HepG2 (cell line): ENCODE measurements around the gene KMT2E. TPM values are rescaled to one million over a fixed set of nuclear protein-coding genes. Genes with fewer than 3 reads are reported as not detected.

Source experiments
- NONO ChIP-seq, 2 experiments: fragments of 450-650 bp in 1 of 2; sonication (generic) in 1 of 2; formaldehyde crosslinking in 1 of 2; IDR thresholded peaks in 1 of 2; conservative IDR thresholded peaks in 1 of 2; 2 replicates each; pipeline versions ENCODE4 v1.6.1 to v1.8.0; 2017 to 2022; ENCODE audit warnings: mild to moderate bottlenecking in 1 of 2, missing genetic modification reagents in 1 of 2, moderate library complexity in 1 of 2
- ZFP62 ChIP-seq: sonication (generic); formaldehyde crosslinking; IDR thresholded peaks from 2 replicates; pipeline ENCODE4 v1.4.0; 2020; ENCODE audit warnings: missing genetic modification reagents
- ZNF224 ChIP-seq: sonication (generic); formaldehyde crosslinking; IDR thresholded peaks from 2 replicates; pipeline ENCODE4 v1.5.0; 2020; ENCODE audit warnings: mild to moderate bottlenecking, missing genetic modification reagents
- polyA plus RNA-seq, 8 experiments: library from polyadenylated mRNA; depleted of rRNA in 3 of 8; stranded (reverse) in 7 of 8; unstranded in 1 of 8; fragments of >200 nt; fragmentation: Illumina TruSeq in 4 of 8; extraction: Trizol in 4 of 8; gene quantifications; 2 replicates each; pipeline versions ENCODE4 v1.2.1 to v1.2.3, GENCODE V29; 2011 to 2016; ENCODE audit warnings: low read depth in 4 of 8, missing spikeins in 1 of 8, mixed read lengths in 1 of 8; ENCODE audit not compliant: insufficient read depth in 1 of 8
- total RNA-seq, 5 experiments: library from RNA; depleted of rRNA; stranded (reverse); fragments of >200 nt; fragmentation: Illumina TruSeq; extraction: Trizol; gene quantifications; 2 replicates each; pipeline ENCODE4 v1.2.3, GENCODE V29; 2016; ENCODE audit warnings: low read depth in 1 of 5
- TF ChIP-seq, protein P1 (sequence below): sonication (generic); formaldehyde crosslinking; IDR thresholded peaks from 2 replicates; pipeline ENCODE4 v1.9.0; 2021; ENCODE audit warnings: mild to moderate bottlenecking, missing genetic modification reagents
- TF ChIP-seq, protein P2 (sequence below): sonication (generic); formaldehyde crosslinking; IDR thresholded peaks from 2 replicates; pipeline ENCODE4 v1.5.0; 2020; ENCODE audit warnings: mild to moderate bottlenecking, missing genetic modification reagents
- TF ChIP-seq, protein P3 (sequence below): sonication (generic); formaldehyde crosslinking; IDR thresholded peaks from 2 replicates; pipeline ENCODE4 v1.4.0; 2020; ENCODE audit warnings: low read depth, mild to moderate bottlenecking, missing genetic modification reagents
- TF ChIP-seq, protein P4 (sequence below): sonication (generic); formaldehyde crosslinking; IDR thresholded peaks from 2 replicates; pipeline ENCODE4 v1.5.0; 2020; ENCODE audit warnings: missing genetic modification reagents
- TF ChIP-seq, protein P5 (sequence below): sonication (generic); formaldehyde crosslinking; IDR thresholded peaks from 2 replicates; pipeline ENCODE4 v1.5.0; 2020; ENCODE audit warnings: mild to moderate bottlenecking, missing genetic modification reagents

Gene KMT2E
- total and polyA plus RNA-seq, 2 of the 13 experiments (the other 11 are each of a cell fraction or from before 2014, with no cell fraction given) = 6.3 to 24.4 TPM

DNA sequence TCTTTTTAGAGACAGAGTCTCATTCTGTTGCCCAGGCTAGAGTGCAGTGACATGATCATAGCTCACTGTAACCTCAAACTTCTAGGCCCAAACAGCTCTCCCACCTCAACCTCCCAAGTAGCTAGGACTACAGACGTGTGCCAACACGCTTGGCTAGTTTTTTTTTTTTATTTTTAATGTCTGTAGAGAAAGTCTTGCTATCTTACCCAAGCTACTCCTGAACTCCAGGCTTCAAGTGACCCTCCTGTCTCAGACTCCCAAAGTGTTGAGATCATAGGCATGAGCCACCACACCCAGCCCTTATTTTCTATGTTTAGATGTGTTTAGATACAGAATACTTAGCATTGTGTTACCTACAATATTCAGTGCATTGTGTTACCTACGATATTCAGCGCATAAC, 46.4 kb downstream of the KMT2E start (continued):
- TF ChIP-seq, protein P1, sequence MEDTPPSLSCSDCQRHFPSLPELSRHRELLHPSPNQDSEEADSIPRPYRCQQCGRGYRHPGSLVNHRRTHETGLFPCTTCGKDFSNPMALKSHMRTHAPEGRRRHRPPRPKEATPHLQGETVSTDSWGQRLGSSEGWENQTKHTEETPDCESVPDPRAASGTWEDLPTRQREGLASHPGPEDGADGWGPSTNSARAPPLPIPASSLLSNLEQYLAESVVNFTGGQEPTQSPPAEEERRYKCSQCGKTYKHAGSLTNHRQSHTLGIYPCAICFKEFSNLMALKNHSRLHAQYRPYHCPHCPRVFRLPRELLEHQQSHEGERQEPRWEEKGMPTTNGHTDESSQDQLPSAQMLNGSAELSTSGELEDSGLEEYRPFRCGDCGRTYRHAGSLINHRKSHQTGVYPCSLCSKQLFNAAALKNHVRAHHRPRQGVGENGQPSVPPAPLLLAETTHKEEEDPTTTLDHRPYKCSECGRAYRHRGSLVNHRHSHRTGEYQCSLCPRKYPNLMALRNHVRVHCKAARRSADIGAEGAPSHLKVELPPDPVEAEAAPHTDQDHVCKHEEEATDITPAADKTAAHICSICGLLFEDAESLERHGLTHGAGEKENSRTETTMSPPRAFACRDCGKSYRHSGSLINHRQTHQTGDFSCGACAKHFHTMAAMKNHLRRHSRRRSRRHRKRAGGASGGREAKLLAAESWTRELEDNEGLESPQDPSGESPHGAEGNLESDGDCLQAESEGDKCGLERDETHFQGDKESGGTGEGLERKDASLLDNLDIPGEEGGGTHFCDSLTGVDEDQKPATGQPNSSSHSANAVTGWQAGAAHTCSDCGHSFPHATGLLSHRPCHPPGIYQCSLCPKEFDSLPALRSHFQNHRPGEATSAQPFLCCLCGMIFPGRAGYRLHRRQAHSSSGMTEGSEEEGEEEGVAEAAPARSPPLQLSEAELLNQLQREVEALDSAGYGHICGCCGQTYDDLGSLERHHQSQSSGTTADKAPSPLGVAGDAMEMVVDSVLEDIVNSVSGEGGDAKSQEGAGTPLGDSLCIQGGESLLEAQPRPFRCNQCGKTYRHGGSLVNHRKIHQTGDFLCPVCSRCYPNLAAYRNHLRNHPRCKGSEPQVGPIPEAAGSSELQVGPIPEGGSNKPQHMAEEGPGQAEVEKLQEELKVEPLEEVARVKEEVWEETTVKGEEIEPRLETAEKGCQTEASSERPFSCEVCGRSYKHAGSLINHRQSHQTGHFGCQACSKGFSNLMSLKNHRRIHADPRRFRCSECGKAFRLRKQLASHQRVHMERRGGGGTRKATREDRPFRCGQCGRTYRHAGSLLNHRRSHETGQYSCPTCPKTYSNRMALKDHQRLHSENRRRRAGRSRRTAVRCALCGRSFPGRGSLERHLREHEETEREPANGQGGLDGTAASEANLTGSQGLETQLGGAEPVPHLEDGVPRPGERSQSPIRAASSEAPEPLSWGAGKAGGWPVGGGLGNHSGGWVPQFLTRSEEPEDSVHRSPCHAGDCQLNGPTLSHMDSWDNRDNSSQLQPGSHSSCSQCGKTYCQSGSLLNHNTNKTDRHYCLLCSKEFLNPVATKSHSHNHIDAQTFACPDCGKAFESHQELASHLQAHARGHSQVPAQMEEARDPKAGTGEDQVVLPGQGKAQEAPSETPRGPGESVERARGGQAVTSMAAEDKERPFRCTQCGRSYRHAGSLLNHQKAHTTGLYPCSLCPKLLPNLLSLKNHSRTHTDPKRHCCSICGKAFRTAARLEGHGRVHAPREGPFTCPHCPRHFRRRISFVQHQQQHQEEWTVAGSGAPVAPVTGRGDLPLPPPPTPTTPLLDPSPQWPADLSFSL = no peak
- TF ChIP-seq, protein P2, sequence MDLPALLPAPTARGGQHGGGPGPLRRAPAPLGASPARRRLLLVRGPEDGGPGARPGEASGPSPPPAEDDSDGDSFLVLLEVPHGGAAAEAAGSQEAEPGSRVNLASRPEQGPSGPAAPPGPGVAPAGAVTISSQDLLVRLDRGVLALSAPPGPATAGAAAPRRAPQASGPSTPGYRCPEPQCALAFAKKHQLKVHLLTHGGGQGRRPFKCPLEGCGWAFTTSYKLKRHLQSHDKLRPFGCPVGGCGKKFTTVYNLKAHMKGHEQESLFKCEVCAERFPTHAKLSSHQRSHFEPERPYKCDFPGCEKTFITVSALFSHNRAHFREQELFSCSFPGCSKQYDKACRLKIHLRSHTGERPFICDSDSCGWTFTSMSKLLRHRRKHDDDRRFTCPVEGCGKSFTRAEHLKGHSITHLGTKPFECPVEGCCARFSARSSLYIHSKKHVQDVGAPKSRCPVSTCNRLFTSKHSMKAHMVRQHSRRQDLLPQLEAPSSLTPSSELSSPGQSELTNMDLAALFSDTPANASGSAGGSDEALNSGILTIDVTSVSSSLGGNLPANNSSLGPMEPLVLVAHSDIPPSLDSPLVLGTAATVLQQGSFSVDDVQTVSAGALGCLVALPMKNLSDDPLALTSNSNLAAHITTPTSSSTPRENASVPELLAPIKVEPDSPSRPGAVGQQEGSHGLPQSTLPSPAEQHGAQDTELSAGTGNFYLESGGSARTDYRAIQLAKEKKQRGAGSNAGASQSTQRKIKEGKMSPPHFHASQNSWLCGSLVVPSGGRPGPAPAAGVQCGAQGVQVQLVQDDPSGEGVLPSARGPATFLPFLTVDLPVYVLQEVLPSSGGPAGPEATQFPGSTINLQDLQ (CRISPR knock-in tag) = no peak
- TF ChIP-seq NONO (IDR thresholded peaks at IDR 0.05) (no peak), NONO (CRISPR knock-in tag; conservative IDR thresholded peaks at IDR 0.05) (no peak), ZNF224 (CRISPR knock-in tag) (no peak), ZFP62 (CRISPR knock-in tag) (no peak)
- TF ChIP-seq, protein P3, sequence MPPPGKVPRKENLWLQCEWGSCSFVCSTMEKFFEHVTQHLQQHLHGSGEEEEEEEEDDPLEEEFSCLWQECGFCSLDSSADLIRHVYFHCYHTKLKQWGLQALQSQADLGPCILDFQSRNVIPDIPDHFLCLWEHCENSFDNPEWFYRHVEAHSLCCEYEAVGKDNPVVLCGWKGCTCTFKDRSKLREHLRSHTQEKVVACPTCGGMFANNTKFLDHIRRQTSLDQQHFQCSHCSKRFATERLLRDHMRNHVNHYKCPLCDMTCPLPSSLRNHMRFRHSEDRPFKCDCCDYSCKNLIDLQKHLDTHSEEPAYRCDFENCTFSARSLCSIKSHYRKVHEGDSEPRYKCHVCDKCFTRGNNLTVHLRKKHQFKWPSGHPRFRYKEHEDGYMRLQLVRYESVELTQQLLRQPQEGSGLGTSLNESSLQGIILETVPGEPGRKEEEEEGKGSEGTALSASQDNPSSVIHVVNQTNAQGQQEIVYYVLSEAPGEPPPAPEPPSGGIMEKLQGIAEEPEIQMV (CRISPR knock-in tag) = no peak
- TF ChIP-seq, protein P4, sequence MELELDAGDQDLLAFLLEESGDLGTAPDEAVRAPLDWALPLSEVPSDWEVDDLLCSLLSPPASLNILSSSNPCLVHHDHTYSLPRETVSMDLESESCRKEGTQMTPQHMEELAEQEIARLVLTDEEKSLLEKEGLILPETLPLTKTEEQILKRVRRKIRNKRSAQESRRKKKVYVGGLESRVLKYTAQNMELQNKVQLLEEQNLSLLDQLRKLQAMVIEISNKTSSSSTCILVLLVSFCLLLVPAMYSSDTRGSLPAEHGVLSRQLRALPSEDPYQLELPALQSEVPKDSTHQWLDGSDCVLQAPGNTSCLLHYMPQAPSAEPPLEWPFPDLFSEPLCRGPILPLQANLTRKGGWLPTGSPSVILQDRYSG = no peak
- TF ChIP-seq, protein P5, sequence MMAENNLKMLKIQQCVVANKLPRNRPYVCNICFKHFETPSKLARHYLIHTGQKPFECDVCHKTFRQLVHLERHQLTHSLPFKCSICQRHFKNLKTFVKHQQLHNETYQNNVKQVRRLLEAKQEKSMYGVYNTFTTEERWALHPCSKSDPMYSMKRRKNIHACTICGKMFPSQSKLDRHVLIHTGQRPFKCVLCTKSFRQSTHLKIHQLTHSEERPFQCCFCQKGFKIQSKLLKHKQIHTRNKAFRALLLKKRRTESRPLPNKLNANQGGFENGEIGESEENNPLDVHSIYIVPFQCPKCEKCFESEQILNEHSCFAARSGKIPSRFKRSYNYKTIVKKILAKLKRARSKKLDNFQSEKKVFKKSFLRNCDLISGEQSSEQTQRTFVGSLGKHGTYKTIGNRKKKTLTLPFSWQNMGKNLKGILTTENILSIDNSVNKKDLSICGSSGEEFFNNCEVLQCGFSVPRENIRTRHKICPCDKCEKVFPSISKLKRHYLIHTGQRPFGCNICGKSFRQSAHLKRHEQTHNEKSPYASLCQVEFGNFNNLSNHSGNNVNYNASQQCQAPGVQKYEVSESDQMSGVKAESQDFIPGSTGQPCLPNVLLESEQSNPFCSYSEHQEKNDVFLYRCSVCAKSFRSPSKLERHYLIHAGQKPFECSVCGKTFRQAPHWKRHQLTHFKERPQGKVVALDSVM = no peak
